Putamen (tissue), 1 donor: ENCODE data around the gene H19.

ENCODE experiments used
- DNase-seq: peaks from one replicate; pipeline ENCODE4 v3.0.0-alpha.2; 2016; ENCODE audit warnings: low spot score

The H19 gene

GRCh38 chr11:1997755-1998154, at the start of gene H19:
H19 (minus strand) TSS chr11:1997842.
- no peak for DNase-seq

- DNase-seq: no peak
Measured at GRCh38 chr11:2041963-2042362, 44.3 kb upstream of the H19 start.

- no peak for DNase-seq
Measured at GRCh38 chr11:2041153-2041552, 43.5 kb upstream of the H19 start.

GRCh38 chr11:2039198-2039759, 41.6 kb upstream of the H19 start:
- DNase-seq: no peak

- DNase-seq: no peak
Measured at GRCh38 chr11:2036863-2037486, 39.3 kb upstream of the H19 start.

- no peak for DNase-seq
Measured at GRCh38 chr11:2035382-2035781, 37.7 kb upstream of the H19 start.

- no peak for DNase-seq
Measured at GRCh38 chr11:2031058-2031457, 33.4 kb upstream of the H19 start.

GRCh38 chr11:2027708-2028107, 30.1 kb upstream of the H19 start:
- no peak for DNase-seq

- no peak for DNase-seq
Measured at GRCh38 chr11:2015025-2015424, 17.4 kb upstream of the H19 start.

GRCh38 chr11:2012440-2012839, 14.8 kb upstream of the H19 start:
- DNase-seq: no peak

- DNase-seq: no peak
Measured at GRCh38 chr11:2004466-2004865, 6.8 kb upstream of the H19 start.

GRCh38 chr11:2002807-2003206, 5.2 kb upstream of the H19 start:
- DNase-seq: no peak

- DNase-seq: no peak
Measured at GRCh38 chr11:2002042-2002776, 4.6 kb upstream of the H19 start.

GRCh38 chr11:1998861-1999260, 1.2 kb upstream of the H19 start:
- DNase-seq: no peak

- DNase-seq: no peak
Measured at GRCh38 chr11:1998290-1998689, 648 bp upstream of the H19 start.

- no peak for DNase-seq
Measured at GRCh38 chr11:1994121-1994520, 3.5 kb downstream of the H19 start.

GRCh38 chr11:1992111-1992510, 5.5 kb downstream of the H19 start:
- DNase-seq: no peak

- DNase-seq: no peak
Measured at GRCh38 chr11:1990872-1991578, 6.6 kb downstream of the H19 start.

- no peak for DNase-seq
Measured at GRCh38 chr11:1989953-1990352, 7.7 kb downstream of the H19 start.

- no peak for DNase-seq
Measured at GRCh38 chr11:1988667-1989317, 8.8 kb downstream of the H19 start.

- DNase-seq: no peak
Measured at GRCh38 chr11:1988174-1988573, 9.5 kb downstream of the H19 start.

GRCh38 chr11:1987024-1987423, 10.6 kb downstream of the H19 start:
- DNase-seq: no peak

- DNase-seq: no peak
Measured at GRCh38 chr11:1983601-1983961, 14.1 kb downstream of the H19 start.
